ENCODE data around the gene ANXA8. TPM values are rescaled to one million over a fixed set of nuclear protein-coding genes. Genes with fewer than 3 reads are reported as not detected.
"Not testable (repeated sequence)": the region's sequence is repeated elsewhere in the genome, so short reads cannot be mapped to it uniquely, and the experiment has no call there.

ANXA8 gene, protein sequence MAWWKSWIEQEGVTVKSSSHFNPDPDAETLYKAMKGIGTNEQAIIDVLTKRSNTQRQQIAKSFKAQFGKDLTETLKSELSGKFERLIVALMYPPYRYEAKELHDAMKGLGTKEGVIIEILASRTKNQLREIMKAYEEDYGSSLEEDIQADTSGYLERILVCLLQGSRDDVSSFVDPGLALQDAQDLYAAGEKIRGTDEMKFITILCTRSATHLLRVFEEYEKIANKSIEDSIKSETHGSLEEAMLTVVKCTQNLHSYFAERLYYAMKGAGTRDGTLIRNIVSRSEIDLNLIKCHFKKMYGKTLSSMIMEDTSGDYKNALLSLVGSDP
- total RNA-seq (ENCODE audit: low replicate concordance): 0.94 and 2.0 TPM in 2 replicates
- long read RNA-seq, transcript ANXA8-205 (12 exons, 1,960 nt): major isoform, 5 of 7 reads
- long read RNA-seq, partial matches to known transcripts: 0 of 7 reads
- long read RNA-seq, other reads (novel, unspliced or antisense): 2 of 7 reads

DNA sequence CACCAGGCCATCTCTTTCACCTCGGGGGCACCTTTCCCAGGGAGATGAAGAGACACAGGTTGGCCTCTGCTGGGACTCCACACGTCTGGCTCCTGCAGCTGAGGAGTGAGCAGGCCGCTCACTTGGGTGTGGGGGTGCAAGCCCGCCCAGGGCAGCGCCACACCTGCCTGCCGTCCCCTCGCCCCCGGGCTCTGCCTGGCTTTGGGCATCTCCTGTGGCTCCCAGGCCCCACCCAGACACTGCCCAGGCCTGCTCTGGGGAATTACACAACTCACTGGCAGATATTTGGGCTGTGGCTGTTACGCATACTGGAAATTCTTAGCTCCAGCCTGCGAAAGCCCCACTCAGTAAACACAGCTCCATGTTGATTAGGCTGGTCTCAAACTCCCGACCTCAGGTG lies at the start of gene ANXA8:
TSS of gene ANXA8 (minus strand) at position 193 of the 400 bp plus-strand sequence. CDS start at position 11, 182 bp downstream.
- not testable (repeated sequence) for H3K4me3 Mint-ChIP-seq; H3K27ac Mint-ChIP-seq; DNase-seq (ENCODE audit: extremely low spot score, unreplicated experiment); H3K27me3 Mint-ChIP-seq; H3K4me1 Mint-ChIP-seq (ENCODE audit: unreplicated experiment); H3K36me3 Mint-ChIP-seq; H3K9me3 Mint-ChIP-seq

DNA sequence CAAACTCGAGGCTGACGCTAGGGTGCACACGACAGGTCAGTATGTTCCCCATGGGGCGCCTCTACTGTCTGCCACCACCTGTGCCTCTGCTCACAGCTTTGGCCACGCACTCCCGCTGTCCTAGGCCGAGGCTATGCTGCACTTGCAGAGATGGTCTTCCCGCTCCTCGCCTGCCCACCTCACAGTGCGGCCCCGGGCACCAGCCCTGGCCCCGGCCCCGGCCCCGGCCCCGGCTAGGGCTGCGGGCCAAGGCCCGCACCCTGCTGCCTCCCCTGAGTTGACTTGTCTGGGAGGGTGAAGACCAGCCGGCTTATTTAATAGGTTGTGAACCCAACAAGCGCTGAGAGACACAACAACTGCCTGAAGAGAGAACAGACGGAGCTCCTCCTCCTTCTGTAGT lies 39.6 kb upstream of the ANXA8 start, which contains the start of gene AGAP9:
TSS of gene AGAP9 (minus strand) at position 164 of the 400 bp plus-strand sequence. CDS start at position 52, 112 bp downstream.
- H3K4me1 Mint-ChIP-seq (ENCODE audit: unreplicated experiment); DNase-seq (ENCODE audit: extremely low spot score, unreplicated experiment); H3K9me3 Mint-ChIP-seq; H3K27me3 Mint-ChIP-seq; H3K27ac Mint-ChIP-seq; H3K36me3 Mint-ChIP-seq; H3K4me3 Mint-ChIP-seq: not testable (repeated sequence)

DNA sequence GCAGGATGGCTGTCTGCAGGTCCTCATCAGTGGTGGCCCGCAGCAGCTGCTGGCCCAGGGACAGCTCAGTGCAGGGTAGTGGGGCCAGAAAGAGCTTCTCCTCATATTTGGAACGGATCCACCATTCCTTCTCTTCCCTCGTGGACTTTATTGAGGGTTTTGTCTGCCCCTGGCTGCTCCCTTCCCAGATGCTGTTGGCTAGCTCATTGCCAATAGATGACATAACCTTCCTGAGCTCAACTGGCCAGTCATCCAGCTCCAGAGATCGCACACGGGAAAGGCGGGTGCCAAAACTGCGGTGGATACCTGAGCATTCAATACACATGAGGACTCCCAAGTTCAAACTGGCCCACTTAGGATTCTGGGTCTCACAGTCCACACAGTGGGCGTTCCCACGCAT lies 18.4 kb upstream of the ANXA8 start:
- H3K4me3 Mint-ChIP-seq; DNase-seq (ENCODE audit: extremely low spot score, unreplicated experiment); H3K4me1 Mint-ChIP-seq (ENCODE audit: unreplicated experiment); H3K27me3 Mint-ChIP-seq; H3K27ac Mint-ChIP-seq; H3K9me3 Mint-ChIP-seq; H3K36me3 Mint-ChIP-seq: not testable (repeated sequence)

DNA sequence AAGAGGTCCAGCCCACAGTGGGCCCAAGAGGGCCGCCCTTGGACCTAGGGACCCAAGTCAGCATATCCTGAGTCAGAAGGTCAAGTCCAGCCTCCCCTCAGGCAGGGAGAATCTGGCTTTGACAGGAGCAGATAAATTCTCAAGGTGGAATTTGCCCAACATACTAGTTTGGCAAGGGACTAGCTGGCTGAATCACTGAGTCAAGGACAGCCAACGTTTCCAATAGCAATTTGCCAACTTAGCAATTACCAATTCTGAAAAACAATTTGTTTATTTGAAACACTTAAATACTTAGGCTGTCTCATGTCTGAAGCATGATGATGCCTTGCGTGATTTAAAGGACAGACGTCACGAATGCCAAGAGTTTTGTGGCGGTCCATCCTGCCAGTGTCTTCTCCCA lies 10.3 kb upstream of the ANXA8 start:
- H3K36me3 Mint-ChIP-seq, H3K9me3 Mint-ChIP-seq: not testable (repeated sequence)

DNA sequence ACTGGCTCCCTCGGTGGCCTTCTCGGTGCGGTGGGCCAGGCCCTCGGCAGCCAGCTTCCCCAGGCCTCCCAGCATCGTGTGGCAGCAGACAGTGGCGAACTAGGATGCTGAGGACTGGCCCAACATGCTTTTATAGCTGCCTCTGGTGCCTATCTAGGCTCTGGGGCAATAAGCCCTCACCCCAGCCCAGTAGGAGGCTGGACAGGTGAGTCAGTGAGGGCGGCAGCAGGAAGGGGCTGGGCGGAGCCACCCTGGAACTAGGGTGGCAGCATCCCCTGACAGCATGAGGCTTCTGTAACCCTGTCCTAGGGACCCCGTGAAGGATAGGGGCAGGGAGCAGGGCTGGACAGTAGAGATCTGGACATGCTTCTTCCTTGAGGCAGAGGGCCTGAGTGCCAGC lies 7.7 kb upstream of the ANXA8 start, which contains the start of gene FAM25G:
TSS of gene FAM25G (minus strand) at position 101 of the 400 bp plus-strand sequence. CDS start at position 75, 26 bp downstream.
- peak; percentile 20 for DNase-seq (ENCODE audit: extremely low spot score, unreplicated experiment)
- not testable (repeated sequence) for H3K27me3 Mint-ChIP-seq; H3K4me3 Mint-ChIP-seq; H3K36me3 Mint-ChIP-seq; H3K9me3 Mint-ChIP-seq; H3K4me1 Mint-ChIP-seq (ENCODE audit: unreplicated experiment); H3K27ac Mint-ChIP-seq

More for the DNA sequence above, 10.3 kb upstream of the ANXA8 start:
- not testable (repeated sequence) for DNase-seq (ENCODE audit: extremely low spot score, unreplicated experiment); H3K4me3 Mint-ChIP-seq; H3K27me3 Mint-ChIP-seq; H3K4me1 Mint-ChIP-seq (ENCODE audit: unreplicated experiment); H3K27ac Mint-ChIP-seq

DNA sequence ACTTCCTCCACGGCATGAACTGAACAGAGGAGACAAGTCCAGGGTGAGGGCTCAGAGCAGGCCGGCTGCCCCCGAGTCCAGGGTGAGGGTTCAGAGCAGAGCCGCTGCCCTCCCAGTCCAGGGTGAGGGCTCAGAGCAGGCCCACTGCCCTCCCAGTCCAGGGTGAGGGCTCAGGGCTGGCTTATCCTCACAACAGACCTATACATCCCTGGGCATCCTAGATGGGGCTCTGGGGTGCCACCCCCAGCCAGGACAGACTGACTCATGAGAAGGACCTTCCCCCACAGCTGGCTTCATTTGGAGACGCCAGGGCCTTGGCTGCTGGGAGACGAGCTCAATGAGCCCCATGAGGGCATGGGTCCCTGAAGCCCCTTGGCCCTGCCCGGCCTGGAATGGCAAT lies 5.7 kb upstream of the ANXA8 start:
- not testable (repeated sequence) for H3K4me3 Mint-ChIP-seq; H3K36me3 Mint-ChIP-seq; H3K27ac Mint-ChIP-seq; H3K4me1 Mint-ChIP-seq (ENCODE audit: unreplicated experiment); H3K9me3 Mint-ChIP-seq; H3K27me3 Mint-ChIP-seq; DNase-seq (ENCODE audit: extremely low spot score, unreplicated experiment)

DNA sequence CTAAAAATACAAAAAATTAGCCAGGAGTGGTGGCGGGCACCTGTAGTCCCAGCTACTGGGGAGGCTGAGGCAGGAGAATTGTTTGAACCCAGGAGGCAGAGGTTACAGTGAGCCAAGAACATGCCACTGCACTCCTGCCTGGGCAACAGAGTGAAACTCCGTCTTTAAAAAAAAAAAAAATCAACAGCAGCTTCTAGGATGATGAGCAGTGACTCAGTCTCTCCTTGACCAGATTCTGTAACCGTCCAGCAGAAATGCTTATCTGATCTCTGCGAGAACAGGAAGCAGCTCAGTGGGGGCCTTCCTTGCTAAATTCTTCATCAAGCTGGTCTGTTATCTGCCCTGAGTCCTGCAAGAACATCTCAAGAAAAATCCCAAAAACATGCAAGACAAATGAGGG lies 2.0 kb upstream of the ANXA8 start:
- H3K4me3 Mint-ChIP-seq; DNase-seq (ENCODE audit: extremely low spot score, unreplicated experiment); H3K27me3 Mint-ChIP-seq: not testable (repeated sequence)

DNA sequence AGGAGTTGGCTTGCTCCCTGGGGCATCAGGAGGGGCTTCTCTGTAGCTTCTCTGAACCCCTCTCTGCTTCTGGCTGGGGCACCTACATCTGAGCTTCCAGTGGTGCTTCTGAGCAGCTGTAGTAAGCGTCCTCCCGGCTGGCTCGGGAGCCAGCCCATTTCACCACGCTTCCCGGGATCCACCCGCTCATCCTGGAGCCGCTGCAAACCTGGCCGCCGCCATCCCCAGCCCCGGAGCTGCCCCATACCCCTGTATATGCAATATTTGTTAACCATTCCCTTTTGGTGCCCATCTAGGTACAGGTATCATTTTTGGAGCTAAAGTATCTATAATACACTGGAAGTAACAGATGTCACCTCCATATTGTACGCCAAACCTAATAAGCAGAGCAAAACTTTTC lies 871 bp upstream of the ANXA8 start:
- H3K9me3 Mint-ChIP-seq; H3K36me3 Mint-ChIP-seq; H3K27ac Mint-ChIP-seq; H3K4me3 Mint-ChIP-seq; DNase-seq (ENCODE audit: extremely low spot score, unreplicated experiment); H3K4me1 Mint-ChIP-seq (ENCODE audit: unreplicated experiment); H3K27me3 Mint-ChIP-seq: not testable (repeated sequence)

More for the DNA sequence above, 2.0 kb upstream of the ANXA8 start:
- H3K27ac Mint-ChIP-seq; H3K9me3 Mint-ChIP-seq; H3K36me3 Mint-ChIP-seq; H3K4me1 Mint-ChIP-seq (ENCODE audit: unreplicated experiment): not testable (repeated sequence)

DNA sequence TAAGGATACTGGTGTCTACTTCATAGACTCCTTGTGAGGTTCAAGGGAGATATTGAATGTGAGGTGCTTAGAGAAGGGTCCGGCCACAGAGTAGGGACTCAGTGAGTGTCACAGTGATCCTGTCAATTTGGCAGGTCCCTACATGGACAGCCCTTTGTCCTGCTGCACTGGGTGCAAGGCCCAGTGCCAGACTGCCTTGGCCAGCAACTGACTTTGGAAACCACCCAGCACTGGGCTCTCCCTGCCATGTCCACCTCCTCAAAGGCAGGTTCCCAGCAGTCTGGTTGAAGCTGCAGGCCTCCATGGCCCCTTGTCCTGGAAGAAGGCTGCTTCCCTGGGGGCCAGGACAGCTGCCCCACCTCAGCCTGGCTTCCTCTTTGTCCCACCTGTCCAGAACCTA lies 1.5 kb downstream of the ANXA8 start:
- not testable (repeated sequence) for DNase-seq (ENCODE audit: extremely low spot score, unreplicated experiment); H3K36me3 Mint-ChIP-seq; H3K4me3 Mint-ChIP-seq; H3K27ac Mint-ChIP-seq; H3K9me3 Mint-ChIP-seq; H3K4me1 Mint-ChIP-seq (ENCODE audit: unreplicated experiment); H3K27me3 Mint-ChIP-seq

DNA sequence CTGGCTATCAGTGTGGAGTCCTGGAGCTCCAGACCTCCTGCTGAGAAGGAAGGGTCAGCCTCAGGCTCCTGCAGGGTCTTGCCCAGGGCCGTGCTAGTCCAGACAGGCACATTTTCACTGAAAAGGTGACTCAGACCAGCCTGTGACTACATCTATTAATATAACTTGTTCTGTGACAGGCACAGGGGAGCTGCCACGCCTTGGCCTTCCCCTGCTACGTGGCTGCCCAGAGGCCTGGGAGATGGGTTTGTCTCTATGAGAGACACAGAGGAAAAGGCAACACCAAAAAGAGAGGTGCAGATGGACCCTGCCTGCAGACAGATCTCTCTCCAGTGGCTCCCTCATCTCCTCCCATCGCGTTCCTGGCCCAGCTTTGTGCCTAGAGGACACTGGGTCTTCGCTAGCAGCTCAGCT lies 2.1 kb downstream of the ANXA8 start:
- not testable (repeated sequence) for H3K9me3 Mint-ChIP-seq; H3K27me3 Mint-ChIP-seq; H3K4me1 Mint-ChIP-seq (ENCODE audit: unreplicated experiment); H3K27ac Mint-ChIP-seq; H3K36me3 Mint-ChIP-seq; DNase-seq (ENCODE audit: extremely low spot score, unreplicated experiment); H3K4me3 Mint-ChIP-seq

DNA sequence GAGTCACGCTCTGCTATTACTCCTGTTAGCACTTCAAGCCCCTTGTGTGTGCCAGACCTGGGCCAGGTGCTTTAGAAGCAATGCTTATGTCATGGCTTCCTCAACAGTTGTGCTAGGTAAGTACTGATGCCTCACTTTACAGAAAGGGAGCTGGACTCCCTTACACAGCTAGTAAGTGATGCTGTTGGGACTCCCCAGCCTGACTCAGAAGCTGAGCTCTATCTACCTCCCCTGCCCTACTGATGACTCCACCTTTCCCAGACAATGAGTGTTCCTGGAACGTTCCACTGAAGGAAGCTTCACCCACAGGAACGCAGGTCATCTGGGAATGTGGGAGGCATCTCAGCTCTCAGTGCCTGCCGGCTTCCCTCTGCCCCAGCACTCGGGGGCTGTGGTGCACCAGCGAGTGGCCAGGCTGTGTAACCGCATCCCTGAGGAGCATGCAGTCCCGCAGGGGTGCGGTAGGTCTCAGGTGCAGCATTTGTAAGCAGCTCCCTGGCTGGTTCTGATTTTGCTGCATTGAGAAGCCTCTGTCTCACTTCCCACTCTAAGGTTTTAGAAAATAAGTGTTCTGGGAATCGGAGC lies 2.6 kb downstream of the ANXA8 start:
- H3K4me1 Mint-ChIP-seq (ENCODE audit: unreplicated experiment); H3K27me3 Mint-ChIP-seq; H3K36me3 Mint-ChIP-seq; H3K9me3 Mint-ChIP-seq; H3K4me3 Mint-ChIP-seq; H3K27ac Mint-ChIP-seq; DNase-seq (ENCODE audit: extremely low spot score, unreplicated experiment): not testable (repeated sequence)

DNA sequence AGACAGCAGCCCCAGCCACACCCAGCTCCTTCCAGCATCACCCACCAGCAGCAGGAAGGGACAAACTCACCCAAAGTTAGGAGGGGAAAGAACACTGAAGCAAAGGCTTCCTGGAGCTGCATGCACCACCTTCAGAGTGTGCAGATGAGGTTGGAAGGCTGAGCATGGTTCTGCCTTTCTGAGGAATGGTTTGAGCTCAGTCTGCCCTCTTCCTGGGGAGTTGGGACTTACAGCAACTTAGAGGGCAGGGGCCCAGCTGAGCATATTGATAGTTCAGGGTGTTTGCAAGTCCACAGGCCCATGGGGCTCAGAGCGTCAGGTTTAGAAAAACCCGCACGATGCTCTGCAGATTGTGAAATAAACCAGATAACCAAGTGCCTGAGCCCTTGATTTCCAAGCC lies 3.8 kb downstream of the ANXA8 start:
- H3K4me1 Mint-ChIP-seq (ENCODE audit: unreplicated experiment); DNase-seq (ENCODE audit: extremely low spot score, unreplicated experiment); H3K27me3 Mint-ChIP-seq; H3K4me3 Mint-ChIP-seq; H3K27ac Mint-ChIP-seq; H3K36me3 Mint-ChIP-seq; H3K9me3 Mint-ChIP-seq: not testable (repeated sequence)

DNA sequence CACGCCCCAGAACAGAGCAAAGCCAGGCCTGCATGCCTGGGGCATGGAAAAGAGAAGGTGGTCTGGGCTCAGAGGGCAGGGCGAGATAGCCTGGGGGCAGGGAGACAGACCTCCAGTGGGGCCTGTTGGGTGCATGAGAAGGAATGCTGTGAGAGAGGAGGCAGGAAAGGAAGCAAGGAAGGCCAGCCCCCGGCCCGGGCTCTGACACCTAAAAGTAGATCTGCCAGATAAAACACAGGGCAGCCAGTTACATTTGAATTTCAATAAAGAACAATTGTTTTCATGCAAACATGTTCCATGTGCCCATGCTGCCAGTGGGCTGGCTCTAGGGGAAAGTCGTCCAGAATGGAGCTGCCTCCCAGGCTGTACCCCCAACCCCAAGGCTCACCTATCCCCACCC lies 5.8 kb downstream of the ANXA8 start:
- H3K27me3 Mint-ChIP-seq; H3K27ac Mint-ChIP-seq; H3K4me3 Mint-ChIP-seq; H3K36me3 Mint-ChIP-seq; H3K9me3 Mint-ChIP-seq; DNase-seq (ENCODE audit: extremely low spot score, unreplicated experiment); H3K4me1 Mint-ChIP-seq (ENCODE audit: unreplicated experiment): not testable (repeated sequence)

DNA sequence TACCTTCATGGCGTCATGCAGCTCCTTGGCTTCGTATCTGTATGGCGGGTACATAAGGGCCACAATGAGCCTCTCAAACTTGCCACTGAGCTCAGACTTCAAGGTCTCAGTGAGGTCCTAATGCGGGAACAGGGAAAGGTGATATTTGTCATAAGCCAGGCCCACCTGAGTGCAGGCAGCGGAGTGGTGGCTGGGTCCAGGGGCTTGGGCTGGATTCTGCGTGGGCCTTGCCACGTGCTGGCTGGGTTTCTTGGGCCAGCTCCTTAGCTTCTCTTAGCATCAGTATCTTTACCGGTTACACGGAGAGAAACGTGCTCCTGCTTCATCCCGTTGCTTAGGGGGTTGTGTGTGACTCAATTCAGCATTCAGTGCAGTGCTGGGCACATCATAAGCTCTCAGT lies 6.8 kb downstream of the ANXA8 start:
- H3K36me3 Mint-ChIP-seq; H3K27ac Mint-ChIP-seq; DNase-seq (ENCODE audit: extremely low spot score, unreplicated experiment); H3K27me3 Mint-ChIP-seq; H3K4me1 Mint-ChIP-seq (ENCODE audit: unreplicated experiment); H3K4me3 Mint-ChIP-seq; H3K9me3 Mint-ChIP-seq: not testable (repeated sequence)
